Peyer's patch (tissue), 4 donors: ENCODE data around the gene ZSCAN25. TPM values are rescaled to one million over a fixed set of nuclear protein-coding genes. Genes with fewer than 3 reads are reported as not detected.
"Not testable (repeated sequence)": the region's sequence is repeated elsewhere in the genome, so short reads cannot be mapped to it uniquely, and the experiment has no call there.

ENCODE experiments used
- DNase-seq, 3 donors: peaks; one replicate each; pipeline ENCODE4 v3.0.0-alpha.2; 2017 to 2019
- H3K27ac ChIP-seq, 4 donors: fragments of 200-600 bp; sonication (generic); one replicate each; pipeline ENCODE4 v1.5.1; 2016 to 2019
- H3K27me3 ChIP-seq, 2 donors: fragments of 200-600 bp; sonication (generic); one replicate each; pipeline ENCODE4 v1.5.1; 2019
- H3K36me3 ChIP-seq, 3 donors: fragments of 200-600 bp; sonication (generic); one replicate each; pipeline ENCODE4 v1.5.1; 2016 to 2019
- H3K4me1 ChIP-seq, 4 donors: fragments of 200-600 bp; sonication (generic); one replicate each; pipeline ENCODE4 v1.5.1; 2016 to 2019
- H3K4me3 ChIP-seq, 4 donors: fragments of 200-600 bp; sonication (generic); 1 replicate in 3 of 4; 2 replicates in 1 of 4; pipeline ENCODE4 v1.5.1; 2016 to 2019; ENCODE audit warnings: mild to moderate bottlenecking in 1 of 4
- H3K9me3 ChIP-seq, 4 donors: fragments of 200-600 bp; sonication (generic); one replicate each; pipeline ENCODE4 v1.5.1; 2016 to 2019; ENCODE audit warnings: mild to moderate bottlenecking in 1 of 4
- POLR2A ChIP-seq, 2 donors: fragments of 450-650 bp; IDR thresholded peaks; one replicate each; pipeline ENCODE4 v1.5.1; 2017; ENCODE audit warnings: antibody characterized with exemption in 2 of 2, mild to moderate bottlenecking in 2 of 2, moderate library complexity in 2 of 2
- total RNA-seq, 4 donors: library from RNA; depleted of rRNA; stranded (reverse); fragments of >200 nt; gene quantifications; one replicate each; pipeline ENCODE4 v1.1.0, GENCODE V29; 2016
- TF ChIP-seq, protein P1 (sequence below), 6 experiments: fragments of 450-650 bp in 4 of 6; fragments of 200-600 bp in 2 of 6; sonication (generic) in 1 of 6; IDR thresholded peaks; one replicate each; pipeline ENCODE4 v1.5.1; 2017 to 2019; ENCODE audit warnings: antibody characterized with exemption in 6 of 6, mild to moderate bottlenecking in 3 of 6, moderate library complexity in 1 of 6

The ZSCAN25 gene
- total RNA-seq, 4 donors from 2014 or later = 20.0 to 36.4 (median 31.9) TPM

- peak overlapping the region; percentile 44 to 63 (median 60) for H3K4me3 ChIP-seq
- peak; percentile 20 to 59 (median 56) for DNase-seq
Measured at GRCh38 chr7:99579956-99580777, 36.6 kb upstream of the ZSCAN25 start.

DNA sequence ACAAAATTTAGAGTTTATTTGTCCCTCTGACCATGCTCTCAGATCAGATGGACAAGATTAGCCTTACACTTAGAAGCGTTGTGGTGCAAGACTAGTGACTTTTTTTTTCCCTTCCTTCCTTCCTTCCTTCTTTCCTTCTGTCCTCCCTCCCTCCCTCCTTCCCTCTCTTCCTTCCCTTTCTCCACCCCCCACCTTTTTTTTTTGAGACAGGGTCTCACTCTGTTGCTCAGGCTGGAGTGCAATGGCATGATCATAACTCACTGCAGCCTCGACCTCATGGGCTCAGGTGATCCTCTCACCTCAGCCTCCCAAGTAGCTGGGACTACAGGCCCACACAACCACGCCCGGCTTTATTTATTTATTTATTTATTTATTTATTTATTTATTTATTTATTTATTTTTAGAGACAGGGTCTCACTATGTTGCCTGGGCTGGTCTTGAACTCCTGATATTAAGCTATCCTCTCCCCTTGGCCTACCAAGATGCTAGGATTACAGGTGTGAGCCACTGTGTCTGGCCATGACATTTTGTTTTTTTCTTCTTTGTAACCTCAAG is 35.9 kb upstream of the ZSCAN25 start:
- not testable (repeated sequence) for H3K4me1 ChIP-seq, H3K36me3 ChIP-seq, H3K9me3 ChIP-seq, H3K27me3 ChIP-seq, H3K27ac ChIP-seq, DNase-seq
- H3K4me3 ChIP-seq = peak overlapping the region; percentile 44 to 63 (median 60)

More at GRCh38 chr7:99579956-99580777, 36.6 kb upstream of the ZSCAN25 start:
- Histone ChIP-seq H3K36me3 (peaks cover 0 to under 1% (median 0%) of the 10 kb centered on the region in 3 donors), H3K4me1 (peaks cover 0 to 8% (median 1%) of the 10 kb centered on the region in 4 donors), H3K9me3 (no peaks in the 10 kb centered on the region), H3K27ac (peak overlapping the region in 2 of 4 donors; percentile 27 to 42), H3K27me3 (no peaks in the 10 kb centered on the region)
- TF ChIP-seq, protein P1, sequence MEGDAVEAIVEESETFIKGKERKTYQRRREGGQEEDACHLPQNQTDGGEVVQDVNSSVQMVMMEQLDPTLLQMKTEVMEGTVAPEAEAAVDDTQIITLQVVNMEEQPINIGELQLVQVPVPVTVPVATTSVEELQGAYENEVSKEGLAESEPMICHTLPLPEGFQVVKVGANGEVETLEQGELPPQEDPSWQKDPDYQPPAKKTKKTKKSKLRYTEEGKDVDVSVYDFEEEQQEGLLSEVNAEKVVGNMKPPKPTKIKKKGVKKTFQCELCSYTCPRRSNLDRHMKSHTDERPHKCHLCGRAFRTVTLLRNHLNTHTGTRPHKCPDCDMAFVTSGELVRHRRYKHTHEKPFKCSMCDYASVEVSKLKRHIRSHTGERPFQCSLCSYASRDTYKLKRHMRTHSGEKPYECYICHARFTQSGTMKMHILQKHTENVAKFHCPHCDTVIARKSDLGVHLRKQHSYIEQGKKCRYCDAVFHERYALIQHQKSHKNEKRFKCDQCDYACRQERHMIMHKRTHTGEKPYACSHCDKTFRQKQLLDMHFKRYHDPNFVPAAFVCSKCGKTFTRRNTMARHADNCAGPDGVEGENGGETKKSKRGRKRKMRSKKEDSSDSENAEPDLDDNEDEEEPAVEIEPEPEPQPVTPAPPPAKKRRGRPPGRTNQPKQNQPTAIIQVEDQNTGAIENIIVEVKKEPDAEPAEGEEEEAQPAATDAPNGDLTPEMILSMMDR (IDR thresholded peaks at IDR 0.05) = peak in 3 of 6 experiments; percentile 11 to 17 (median 13)
- no peak for TF ChIP-seq POLR2A (IDR thresholded peaks at IDR 0.05)

DNA sequence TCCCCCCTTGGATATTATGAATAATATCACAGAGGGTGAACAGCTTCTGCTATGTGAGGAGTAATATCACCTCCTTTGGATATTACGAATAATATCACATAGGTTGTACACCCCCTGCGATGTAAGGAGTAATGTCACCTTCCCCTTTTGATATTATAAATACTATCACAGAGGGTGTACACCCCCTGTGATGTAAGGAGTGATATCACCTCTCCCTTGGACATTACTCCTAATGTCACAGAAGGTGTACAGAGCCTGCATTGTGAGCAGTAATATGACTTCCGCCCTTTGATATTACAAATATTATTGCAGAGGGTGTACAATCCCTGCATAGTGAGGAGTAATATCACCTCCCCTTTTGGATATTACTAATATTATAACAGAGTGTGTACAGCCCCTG is 27.9 kb upstream of the ZSCAN25 start:
- no peak for TF ChIP-seq POLR2A (IDR thresholded peaks at IDR 0.05)
- TF ChIP-seq, protein P1 (IDR thresholded peaks at IDR 0.05) = no peak
- H3K27ac ChIP-seq = no peak overlapping the region
- H3K4me1 ChIP-seq = no peaks in the 10 kb centered on the region
- H3K27me3 ChIP-seq = no peaks in the 10 kb centered on the region
- no peak overlapping the region for H3K4me3 ChIP-seq
- H3K36me3 ChIP-seq = no peaks in the 10 kb centered on the region
- no peak for DNase-seq
- no peaks in the 10 kb centered on the region for H3K9me3 ChIP-seq

DNA sequence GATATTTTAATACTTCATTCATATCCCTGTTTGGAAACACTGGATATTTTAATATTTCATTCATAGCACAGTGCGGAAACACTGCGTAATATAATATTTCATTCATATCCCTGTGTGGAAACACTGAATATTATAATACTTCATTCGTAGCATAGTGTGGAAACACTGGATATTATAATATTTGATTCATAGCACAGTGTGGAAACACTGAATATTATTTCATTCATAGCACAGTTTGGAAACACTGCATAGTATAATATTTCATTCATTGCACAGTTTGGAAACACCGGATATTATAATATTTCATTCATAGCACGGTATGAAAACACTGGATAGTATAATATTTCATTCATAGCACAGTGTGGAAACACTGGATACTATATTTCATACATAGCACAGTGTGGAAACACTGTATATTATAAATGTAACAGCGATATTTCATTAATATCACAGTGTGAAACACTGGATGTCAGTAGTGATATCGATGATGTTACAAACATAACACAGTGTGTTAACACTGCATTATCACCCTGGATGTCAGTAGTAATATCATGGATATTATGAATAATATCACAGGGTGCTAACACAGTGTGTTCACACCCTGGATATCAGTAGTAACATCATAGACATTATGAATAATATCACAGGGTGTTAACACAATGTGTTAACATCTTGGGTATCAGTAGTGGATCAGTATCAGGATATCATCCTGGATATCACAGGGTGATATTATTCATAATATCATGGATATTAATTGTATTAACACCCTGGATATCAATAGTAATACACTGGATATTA is 21.6 kb upstream of the ZSCAN25 start:
- H3K4me1 ChIP-seq = no peaks in the 10 kb centered on the region
- no peak for DNase-seq
- no peak overlapping the region for H3K4me3 ChIP-seq
- no peaks in the 10 kb centered on the region for H3K36me3 ChIP-seq
- H3K27ac ChIP-seq = no peak overlapping the region
- H3K27me3 ChIP-seq = no peaks in the 10 kb centered on the region
- TF ChIP-seq, protein P1 (IDR thresholded peaks at IDR 0.05) = no peak
- no peak for TF ChIP-seq POLR2A (IDR thresholded peaks at IDR 0.05)
- no peaks in the 10 kb centered on the region for H3K9me3 ChIP-seq

- TF ChIP-seq, protein P1 (IDR thresholded peaks at IDR 0.05) = no peak
- TF ChIP-seq POLR2A (IDR thresholded peaks at IDR 0.05) = no peak
- Histone ChIP-seq H3K4me1 (no peaks in the 10 kb centered on the region), H3K27ac (no peak overlapping the region), H3K36me3 (no peaks in the 10 kb centered on the region), H3K27me3 (no peaks in the 10 kb centered on the region), H3K9me3 (no peaks in the 10 kb centered on the region), H3K4me3 (no peak overlapping the region)
- no peak for DNase-seq
Measured at GRCh38 chr7:99596408-99596955, 20.3 kb upstream of the ZSCAN25 start.
